OCI-LY1 (cell line): ENCODE data around the gene ZNF827.

Experiments used
- CTCF ChIP-seq: fragments of 200-600 bp; sonication (generic), shearing (Covaris generic); IDR thresholded peaks from 2 replicates; pipeline ENCODE4 v1.5.1; 2017; ENCODE audit warnings: mild to moderate bottlenecking, antibody characterized with exemption, low read length, moderate library complexity, mixed read lengths
- EZH2 ChIP-seq: fragments of 200-600 bp; sonication (generic), shearing (Covaris generic); IDR thresholded peaks from 2 replicates; pipeline ENCODE4 v1.8.0; 2017; ENCODE audit warnings: borderline replicate concordance, mixed run types, mild to moderate bottlenecking, antibody characterized with exemption, low read length, moderate library complexity, mixed read lengths

GRCh38 chr4:145766273-145766672, 172.3 kb downstream of the ZNF827 start:
- TF ChIP-seq CTCF (no peak), EZH2 (no peak)
